Body of pancreas (tissue), 4 donors: ENCODE results near the gene HOXA6.

ENCODE experiments used
- CTCF ChIP-seq, 7 experiments: fragments of 450-650 bp in 4 of 7; fragments of 200-600 bp in 3 of 7; sonication (generic) in 3 of 7; IDR thresholded peaks; one replicate each; pipeline ENCODE4 v1.5.1; 2016 to 2019; ENCODE audit warnings: antibody characterized with exemption in 7 of 7
- POLR2A ChIP-seq, 3 donors: fragments of 450-650 bp; IDR thresholded peaks; one replicate each; pipeline ENCODE4 v1.6.1; 2016; ENCODE audit warnings: antibody characterized with exemption in 3 of 3, mild to moderate bottlenecking in 2 of 3

GRCh38 chr7:27180431-27181420 is 33.2 kb upstream of the HOXA6 start:
- TF ChIP-seq POLR2A (IDR thresholded peaks at IDR 0.05) (no peak), CTCF (IDR thresholded peaks at IDR 0.05) (no peak)
